DOHH2 (cell line): ENCODE results near the gene IGF1R.

Experiments
- H3F3A ChIP-seq: fragments of 200-600 bp; sonication (generic), shearing (Covaris generic); 2 replicates; pipeline ENCODE4 v1.6.0; 2016; ENCODE audit warnings: antibody characterized with exemption, mild to moderate bottlenecking; ENCODE audit not compliant: control insufficient read depth, insufficient read depth
- H3K27ac ChIP-seq: fragments of 200-600 bp; sonication (generic); 2 replicates; pipeline ENCODE4 v1.5.1; 2014; ENCODE audit warnings: low read depth, mild to moderate bottlenecking, low read length, moderate library complexity
- H3K27me3 ChIP-seq: fragments of 200-600 bp; sonication (generic); 2 replicates; pipeline ENCODE4 v1.6.1; 2014; ENCODE audit warnings: mild to moderate bottlenecking, low read length, mixed read lengths; ENCODE audit not compliant: control insufficient read depth
- H3K36me3 ChIP-seq: fragments of 200-600 bp; sonication (generic); 2 replicates; pipeline ENCODE4 v1.6.1; 2014; ENCODE audit warnings: mild to moderate bottlenecking, low read length, moderate library complexity, mixed read lengths; ENCODE audit not compliant: control insufficient read depth
- H3K4me1 ChIP-seq: fragments of 200-600 bp; sonication (generic); 2 replicates; pipeline ENCODE4 v1.6.1; 2014; ENCODE audit warnings: mild to moderate bottlenecking, low read length, mixed read lengths; ENCODE audit not compliant: control insufficient read depth
- H3K4me2 ChIP-seq: fragments of 200-600 bp; sonication (generic); 2 replicates; pipeline ENCODE4 v1.6.0; 2014; ENCODE audit warnings: mild to moderate bottlenecking, low read length, moderate library complexity
- H3K4me3 ChIP-seq: fragments of 200-600 bp; sonication (generic); 2 replicates; pipeline ENCODE4 v1.5.1; 2014; ENCODE audit warnings: mild to moderate bottlenecking, low read length, mixed read lengths
- H3K79me2 ChIP-seq: fragments of 200-600 bp; sonication (generic); 2 replicates; pipeline ENCODE4 v1.6.1; 2014; ENCODE audit warnings: mild to moderate bottlenecking, low read length, mixed read lengths; ENCODE audit not compliant: control insufficient read depth
- H3K9me2 ChIP-seq: fragments of 200-600 bp; sonication (generic); replicated peaks from 2 replicates; pipeline ENCODE4 v1.6.1; 2014; ENCODE audit warnings: mild to moderate bottlenecking, low read length, mixed read lengths; ENCODE audit not compliant: control insufficient read depth
- H3K9me3 ChIP-seq: fragments of 200-600 bp; sonication (generic); 2 replicates; pipeline ENCODE4 v1.6.1; 2014; ENCODE audit warnings: antibody characterized with exemption, low read length, mixed read lengths; ENCODE audit not compliant: control insufficient read depth, insufficient read depth
- H4K20me1 ChIP-seq: fragments of 200-600 bp; sonication (generic); 2 replicates; pipeline ENCODE4 v1.6.0; 2014; ENCODE audit warnings: low read depth, mild to moderate bottlenecking, antibody characterized with exemption, low read length, moderate library complexity; ENCODE audit not compliant: control insufficient read depth, insufficient read depth
- EZH2phosphoT487 ChIP-seq: fragments of 200-600 bp; sonication (generic); IDR thresholded peaks from 2 replicates; pipeline ENCODE4 v1.6.1; 2017; ENCODE audit warnings: borderline replicate concordance, mild to moderate bottlenecking, antibody characterized with exemption, low read length, moderate library complexity, mixed read lengths
- TF ChIP-seq, protein P1 (sequence below): fragments of 200-600 bp; sonication (generic); IDR thresholded peaks from one replicate; pipeline ENCODE4 v1.5.1; 2014; ENCODE audit warnings: antibody characterized with exemption, mild to moderate bottlenecking, low read depth, low read length; ENCODE audit not compliant: poor library complexity, severe bottlenecking

Gene IGF1R

DNA sequence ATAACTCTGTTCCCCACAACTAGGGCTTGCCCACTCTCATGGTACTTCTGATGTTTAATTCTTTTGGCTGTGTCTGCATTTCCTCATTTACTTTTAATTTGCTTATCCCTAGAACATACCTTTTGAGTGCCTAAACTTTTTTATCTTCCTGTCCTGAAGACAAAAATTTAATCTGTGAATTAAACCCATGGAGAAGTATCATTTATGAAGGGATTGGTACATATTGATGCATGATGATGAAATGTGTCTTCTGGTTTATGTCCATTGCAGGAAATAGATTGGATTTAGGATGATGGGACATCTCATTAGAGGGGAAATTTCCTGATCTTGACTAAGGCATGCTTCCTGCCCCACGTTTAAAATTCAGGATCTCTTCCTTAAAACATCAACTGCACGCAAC is 249.8 kb downstream of the IGF1R start:
- TF ChIP-seq EZH2phosphoT487 = no peak
- TF ChIP-seq, protein P1, sequence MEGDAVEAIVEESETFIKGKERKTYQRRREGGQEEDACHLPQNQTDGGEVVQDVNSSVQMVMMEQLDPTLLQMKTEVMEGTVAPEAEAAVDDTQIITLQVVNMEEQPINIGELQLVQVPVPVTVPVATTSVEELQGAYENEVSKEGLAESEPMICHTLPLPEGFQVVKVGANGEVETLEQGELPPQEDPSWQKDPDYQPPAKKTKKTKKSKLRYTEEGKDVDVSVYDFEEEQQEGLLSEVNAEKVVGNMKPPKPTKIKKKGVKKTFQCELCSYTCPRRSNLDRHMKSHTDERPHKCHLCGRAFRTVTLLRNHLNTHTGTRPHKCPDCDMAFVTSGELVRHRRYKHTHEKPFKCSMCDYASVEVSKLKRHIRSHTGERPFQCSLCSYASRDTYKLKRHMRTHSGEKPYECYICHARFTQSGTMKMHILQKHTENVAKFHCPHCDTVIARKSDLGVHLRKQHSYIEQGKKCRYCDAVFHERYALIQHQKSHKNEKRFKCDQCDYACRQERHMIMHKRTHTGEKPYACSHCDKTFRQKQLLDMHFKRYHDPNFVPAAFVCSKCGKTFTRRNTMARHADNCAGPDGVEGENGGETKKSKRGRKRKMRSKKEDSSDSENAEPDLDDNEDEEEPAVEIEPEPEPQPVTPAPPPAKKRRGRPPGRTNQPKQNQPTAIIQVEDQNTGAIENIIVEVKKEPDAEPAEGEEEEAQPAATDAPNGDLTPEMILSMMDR = no peak
- Histone ChIP-seq H3K4me3 (no peak overlapping the region), H3K79me2 (no peaks in the 10 kb centered on the region; the same call in 1 of the 2 replicates), H3K4me2 (no peak overlapping the region), H3K9me2 (no peaks in the 10 kb centered on the region), H3K9me3 (no peaks in the 10 kb centered on the region), H3K36me3 (no peaks in the 10 kb centered on the region), H3F3A (no peaks in the 10 kb centered on the region), H3K27me3 (no peaks in the 10 kb centered on the region), H3K4me1 (no peaks in the 10 kb centered on the region), H3K27ac (no peak overlapping the region), H4K20me1 (no peaks in the 10 kb centered on the region)

DNA sequence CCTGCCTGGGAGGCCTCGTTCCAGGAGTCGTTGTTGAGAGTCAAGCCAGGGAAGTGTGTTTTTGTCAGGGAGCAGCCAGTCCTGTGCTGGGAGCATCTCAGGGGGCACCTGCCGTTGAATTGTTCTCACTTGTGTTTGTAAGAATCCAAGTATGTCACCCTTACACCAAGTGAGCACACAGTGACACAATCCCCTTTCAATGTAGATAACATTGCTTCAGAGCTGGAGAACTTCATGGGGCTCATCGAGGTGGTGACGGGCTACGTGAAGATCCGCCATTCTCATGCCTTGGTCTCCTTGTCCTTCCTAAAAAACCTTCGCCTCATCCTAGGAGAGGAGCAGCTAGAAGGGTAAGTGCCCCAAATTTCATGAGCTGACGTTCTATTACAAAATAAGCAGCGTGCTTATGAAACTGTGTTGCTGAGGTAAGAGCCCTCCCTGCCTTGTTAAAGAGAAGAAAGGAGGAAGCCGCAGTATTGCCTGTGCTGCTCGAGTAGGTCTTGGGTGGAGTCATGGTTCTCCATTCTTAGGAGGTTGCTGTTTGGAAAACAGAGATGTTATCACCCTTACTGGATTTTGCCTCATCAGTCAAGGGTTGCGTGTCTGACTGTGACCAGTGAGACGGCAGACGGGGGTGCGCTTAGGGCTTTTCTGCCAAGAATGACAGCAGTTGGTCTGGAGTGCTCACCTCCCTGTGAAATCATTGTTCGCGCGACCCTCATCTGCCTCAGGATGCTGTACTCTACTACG is 251.1 kb downstream of the IGF1R start:
- Histone ChIP-seq H4K20me1 (no peaks in the 10 kb centered on the region), H3K4me3 (no peak overlapping the region), H3F3A (no peaks in the 10 kb centered on the region), H3K27me3 (no peaks in the 10 kb centered on the region), H3K4me2 (no peak overlapping the region), H3K9me2 (no peaks in the 10 kb centered on the region), H3K27ac (no peak overlapping the region), H3K9me3 (no peaks in the 10 kb centered on the region), H3K4me1 (no peaks in the 10 kb centered on the region), H3K36me3 (no peaks in the 10 kb centered on the region), H3K79me2 (no peaks in the 10 kb centered on the region; the same call in 1 of the 2 replicates)
- no peak for TF ChIP-seq EZH2phosphoT487
- TF ChIP-seq, protein P1 = no peak

DNA sequence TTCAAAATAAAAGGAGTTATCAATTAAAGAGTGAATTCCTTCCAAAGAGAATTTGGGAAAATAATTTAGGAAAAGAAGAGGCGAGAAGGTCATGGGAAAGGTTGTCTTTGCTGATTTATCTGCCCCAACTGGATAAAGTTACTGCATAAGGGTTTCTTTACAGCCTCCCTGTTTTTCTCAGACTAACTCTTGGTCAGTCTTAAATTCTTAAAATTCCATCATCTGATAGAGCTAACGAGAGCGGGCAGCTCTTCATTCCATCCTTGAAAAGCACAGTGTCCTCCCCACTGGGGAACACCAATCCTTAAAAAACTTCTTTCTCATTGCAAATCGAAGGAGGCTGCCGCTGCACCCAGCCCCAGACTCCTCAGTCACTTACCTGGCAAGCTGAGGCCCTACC is 252.0 kb downstream of the IGF1R start:
- Histone ChIP-seq H3K4me1 (no peaks in the 10 kb centered on the region), H3K36me3 (no peaks in the 10 kb centered on the region), H3K9me2 (no peaks in the 10 kb centered on the region), H4K20me1 (no peaks in the 10 kb centered on the region), H3K4me2 (no peak overlapping the region), H3K27ac (no peak overlapping the region), H3F3A (no peaks in the 10 kb centered on the region), H3K79me2 (no peaks in the 10 kb centered on the region; the same call in 1 of the 2 replicates), H3K27me3 (no peaks in the 10 kb centered on the region), H3K4me3 (no peak overlapping the region), H3K9me3 (no peaks in the 10 kb centered on the region)
- TF ChIP-seq, protein P1 = no peak
- TF ChIP-seq EZH2phosphoT487 = no peak
